HEK293 (cell line): ENCODE data around the gene HMGN4.

Experiments used
- CTCF ChIA-PET: fragments of 350-600 bp; formaldehyde crosslinking; extraction: SDS; loops from one replicate; lab custom pipeline; 2021; ENCODE audit warnings: antibody characterized with exemption; lab: Yijun Ruan, JAX
- POLR2A ChIA-PET: fragments of 300-600 bp; formaldehyde crosslinking; extraction: SDS; loops from one replicate; lab custom pipeline; 2020; ENCODE audit warnings: antibody characterized with exemption, inconsistent platforms; lab: Yijun Ruan, JAX
- H3K27ac ChIP-seq: fragments of 200-500 bp; sonication (Bioruptor generic); 2 replicates; pipeline ENCODE4 v1.5.1; 2014; ENCODE audit warnings: low read depth, low read length, control low read depth, inconsistent platforms; ENCODE audit errors: extremely low read depth
- H3K36me3 ChIP-seq, 2 experiments: fragments of 200-500 bp in 1 of 2; sonication (Bioruptor generic) in 1 of 2; 1 replicate in 1 of 2; 2 replicates in 1 of 2; pipeline ENCODE4 v1.5.1; 2014 to 2017; ENCODE audit warnings: inconsistent platforms in 2 of 2, low read length in 2 of 2; ENCODE audit not compliant: control insufficient read depth in 2 of 2, insufficient read depth in 1 of 2
- H3K4me1 ChIP-seq: fragments of 200-500 bp; sonication (Bioruptor generic); 2 replicates; pipeline ENCODE4 v1.5.1; 2014; ENCODE audit warnings: mild to moderate bottlenecking, low read length, inconsistent platforms; ENCODE audit not compliant: control insufficient read depth, insufficient read depth
- H3K4me3 ChIP-seq: 2 replicates; pipeline ENCODE4 v1.5.1; 2011; ENCODE audit warnings: low read depth, mild to moderate bottlenecking, control low read depth, low read length, moderate library complexity
- H3K9me3 ChIP-seq: fragments of 200-500 bp; sonication (Bioruptor generic); 2 replicates; pipeline ENCODE4 v1.5.1; 2014; ENCODE audit warnings: low read depth, low read length, inconsistent platforms; ENCODE audit not compliant: control insufficient read depth, insufficient read depth
- GFI1B ChIP-seq: fragments of 450-650 bp; formaldehyde crosslinking; IDR thresholded peaks from 2 replicates; pipeline ENCODE4 v1.5.1; 2016; ENCODE audit warnings: missing biosample characterization, missing genetic modification characterization
- IKZF3 ChIP-seq: fragments of 450-650 bp; IDR thresholded peaks from 2 replicates; pipeline ENCODE4 v1.5.0; 2018; ENCODE audit warnings: missing biosample characterization, mild to moderate bottlenecking, missing genetic modification characterization, moderate library complexity
- OVOL3 ChIP-seq: fragments of 450-650 bp; formaldehyde crosslinking; IDR thresholded peaks from 2 replicates; pipeline ENCODE4 v1.5.1; 2016; ENCODE audit warnings: missing biosample characterization, missing genetic modification characterization
- SP7 ChIP-seq: fragments of 450-650 bp; formaldehyde crosslinking; IDR thresholded peaks from 2 replicates; pipeline ENCODE4 v1.5.1; 2016; ENCODE audit warnings: missing biosample characterization, missing genetic modification characterization
- TRIM28 ChIP-seq: IDR thresholded peaks from 2 replicates; pipeline ENCODE4 v1.6.1; 2011; ENCODE audit warnings: low read length, control low read depth, borderline replicate concordance
- ZBTB20 ChIP-seq: fragments of 450-650 bp; formaldehyde crosslinking; IDR thresholded peaks from 2 replicates; pipeline ENCODE4 v1.5.1; 2016; ENCODE audit warnings: missing biosample characterization, missing genetic modification characterization
- ZBTB48 ChIP-seq: fragments of 450-650 bp; formaldehyde crosslinking; IDR thresholded peaks from 2 replicates; pipeline ENCODE4 v1.5.1; 2016; ENCODE audit warnings: missing biosample characterization, missing genetic modification characterization
- ZFHX2 ChIP-seq: fragments of 450-650 bp; formaldehyde crosslinking; conservative IDR thresholded peaks from 2 replicates; pipeline ENCODE4 v1.5.1; 2016; ENCODE audit warnings: missing biosample characterization, missing genetic modification characterization
- ZNF132 ChIP-seq: fragments of 450-650 bp; formaldehyde crosslinking; IDR thresholded peaks from 2 replicates; pipeline ENCODE4 v1.5.1; 2017; ENCODE audit warnings: missing biosample characterization, missing genetic modification characterization, borderline replicate concordance
- ZNF184 ChIP-seq: fragments of 450-650 bp; IDR thresholded peaks from 2 replicates; pipeline ENCODE4 v1.5.1; 2018; ENCODE audit warnings: missing biosample characterization, mild to moderate bottlenecking, missing genetic modification characterization
- ZNF274 ChIP-seq, 2 experiments: fragments of 200-500 bp in 1 of 2; fragments of 450-650 bp in 1 of 2; sonication (Bioruptor generic) in 1 of 2; formaldehyde crosslinking in 1 of 2; IDR thresholded peaks; 2 replicates each; pipeline versions ENCODE4 v1.5.1 to v1.6.1; 2014 to 2016; ENCODE audit warnings: borderline replicate concordance in 1 of 2, inconsistent platforms in 1 of 2, low read length in 1 of 2, missing biosample characterization in 1 of 2, missing genetic modification characterization in 1 of 2
- ZNF433 ChIP-seq: fragments of 450-650 bp; formaldehyde crosslinking; IDR thresholded peaks from 2 replicates; pipeline ENCODE4 v1.5.1; 2016; ENCODE audit warnings: missing biosample characterization, missing genetic modification characterization, low read depth
- ZNF529 ChIP-seq: fragments of 450-650 bp; formaldehyde crosslinking; IDR thresholded peaks from 2 replicates; pipeline ENCODE4 v1.5.1; 2017; ENCODE audit warnings: missing genetic modification characterization, missing biosample characterization; ENCODE audit not compliant: insufficient replicate concordance
- ZNF544 ChIP-seq: fragments of 450-650 bp; formaldehyde crosslinking; IDR thresholded peaks from 2 replicates; pipeline ENCODE4 v1.5.0; 2017; ENCODE audit warnings: missing biosample characterization, missing genetic modification characterization
- ZNF664 ChIP-seq: fragments of 450-650 bp; formaldehyde crosslinking; IDR thresholded peaks from 2 replicates; pipeline ENCODE4 v1.5.1; 2016; ENCODE audit warnings: missing biosample characterization, missing genetic modification characterization
- ZNF670 ChIP-seq: fragments of 450-650 bp; formaldehyde crosslinking; IDR thresholded peaks from 2 replicates; pipeline ENCODE4 v1.5.1; 2016; ENCODE audit warnings: missing biosample characterization, missing genetic modification characterization, low read depth
- ZSCAN23 ChIP-seq: fragments of 450-650 bp; formaldehyde crosslinking; IDR thresholded peaks from 2 replicates; pipeline ENCODE4 v1.5.1; 2016; ENCODE audit warnings: missing biosample characterization, missing genetic modification characterization
- TF ChIP-seq, protein P1 (sequence below): fragments of 450-650 bp; formaldehyde crosslinking; conservative IDR thresholded peaks from 2 replicates; pipeline ENCODE4 v1.5.1; 2016; ENCODE audit warnings: low read depth, missing biosample characterization, missing genetic modification characterization
- TF ChIP-seq, protein P2 (sequence below): fragments of 450-650 bp; formaldehyde crosslinking; IDR thresholded peaks from 2 replicates; pipeline ENCODE4 v1.5.1; 2016; ENCODE audit warnings: missing biosample characterization, missing genetic modification characterization, low read depth
- TF ChIP-seq, protein P3 (sequence below): fragments of 450-650 bp; IDR thresholded peaks from 2 replicates; pipeline ENCODE4 v1.5.1; 2018; ENCODE audit warnings: missing biosample characterization, missing genetic modification characterization
- TF ChIP-seq, protein P4 (sequence below): fragments of 450-650 bp; formaldehyde crosslinking; IDR thresholded peaks from 2 replicates; pipeline ENCODE4 v1.5.1; 2017; ENCODE audit warnings: missing biosample characterization, missing genetic modification characterization
- TF ChIP-seq, protein P5 (sequence below): fragments of 450-650 bp; formaldehyde crosslinking; IDR thresholded peaks from 2 replicates; pipeline ENCODE4 v1.5.1; 2016; ENCODE audit warnings: missing biosample characterization, missing genetic modification characterization
- TF ChIP-seq, protein P6 (sequence below): fragments of 450-650 bp; formaldehyde crosslinking; IDR thresholded peaks from 2 replicates; pipeline ENCODE4 v1.5.1; 2017; ENCODE audit warnings: missing biosample characterization, missing genetic modification characterization
- TF ChIP-seq, protein P7 (sequence below): IDR thresholded peaks from 2 replicates; pipeline ENCODE4 v1.6.1; 2011; ENCODE audit warnings: mild to moderate bottlenecking, low read depth, low read length, borderline replicate concordance

Gene HMGN4

DNA sequence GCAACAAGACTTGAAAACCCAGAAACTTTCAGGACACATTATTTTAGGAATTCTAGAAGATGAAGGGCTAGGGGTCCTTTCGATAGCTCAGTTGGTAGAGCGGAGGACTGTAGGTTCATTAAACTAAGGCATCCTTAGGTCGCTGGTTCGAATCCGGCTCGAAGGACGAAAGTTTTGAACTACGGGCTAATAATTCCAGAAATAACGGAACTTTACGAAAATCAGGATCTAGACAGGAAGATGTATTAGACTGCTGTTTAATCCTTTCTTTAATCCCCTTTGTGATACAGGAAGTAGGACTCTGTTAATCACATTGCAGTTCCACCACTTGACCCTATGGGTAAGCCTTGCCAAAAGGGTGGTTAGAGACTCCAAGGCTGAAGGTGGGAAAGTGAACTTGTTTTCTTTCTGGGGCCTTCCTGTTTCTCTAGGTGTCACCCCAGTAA, 37.4 kb downstream of the HMGN4 start:
- H3K9me3 ChIP-seq: no peaks in the 10 kb centered on the region
- H3K36me3 ChIP-seq: no peaks in the 10 kb centered on the region
- H3K27ac ChIP-seq: no peak overlapping the region
- H3K4me3 ChIP-seq: no peak overlapping the region
- no peaks in the 10 kb centered on the region for H3K4me1 ChIP-seq
- ChIA-PET POLR2A (interaction anchor here (1.1 kb wide), 1 partner anchor 19 kb away, joined by 3 read pairs; no protein-coding TSS in a partner anchor), CTCF (interaction anchor here (0.6 to 9.0 kb wide), 3 partner anchors 18 to 249 kb away, joined by 3 to 152 read pairs (median 3); partner anchors contain the start of gene ABT1)
- TF ChIP-seq ZNF670 (tag by site-specific recombination) (no peak), ZBTB48 (no peak), IKZF3 (peak; percentile 84), ZBTB20 (tag by site-specific recombination) (peak; percentile 78), SP7 (tag by site-specific recombination) (peak; percentile 75), OVOL3 (tag by site-specific recombination) (peak; percentile 73), ZNF544 (no peak), ZNF274 (IDR thresholded peaks at IDR 0.05; ENCODE audit: low read length) (no peak), ZNF274 (tag by site-specific recombination; IDR thresholded peaks at IDR 0.05; ENCODE audit: borderline replicate concordance) (no peak), ZNF664 (peak; percentile 38; the same call in 1 of the 2 replicates), ZFHX2 (tag by site-specific recombination) (no peak), GFI1B (0 out of 2 replicates have a peak, but pooled peaks have one; percentile 47), ZNF433 (tag by site-specific recombination) (no peak), ZNF184 (tag by site-specific recombination) (no peak), TRIM28 (no peak; the same call in 1 of the 2 replicates), ZNF529 (tag by site-specific recombination) (no peak), ZSCAN23 (tag by site-specific recombination) (peak; percentile 27; the same call in 1 of the 2 replicates), ZNF132 (tag by site-specific recombination) (no peak)
- TF ChIP-seq, protein P1, sequence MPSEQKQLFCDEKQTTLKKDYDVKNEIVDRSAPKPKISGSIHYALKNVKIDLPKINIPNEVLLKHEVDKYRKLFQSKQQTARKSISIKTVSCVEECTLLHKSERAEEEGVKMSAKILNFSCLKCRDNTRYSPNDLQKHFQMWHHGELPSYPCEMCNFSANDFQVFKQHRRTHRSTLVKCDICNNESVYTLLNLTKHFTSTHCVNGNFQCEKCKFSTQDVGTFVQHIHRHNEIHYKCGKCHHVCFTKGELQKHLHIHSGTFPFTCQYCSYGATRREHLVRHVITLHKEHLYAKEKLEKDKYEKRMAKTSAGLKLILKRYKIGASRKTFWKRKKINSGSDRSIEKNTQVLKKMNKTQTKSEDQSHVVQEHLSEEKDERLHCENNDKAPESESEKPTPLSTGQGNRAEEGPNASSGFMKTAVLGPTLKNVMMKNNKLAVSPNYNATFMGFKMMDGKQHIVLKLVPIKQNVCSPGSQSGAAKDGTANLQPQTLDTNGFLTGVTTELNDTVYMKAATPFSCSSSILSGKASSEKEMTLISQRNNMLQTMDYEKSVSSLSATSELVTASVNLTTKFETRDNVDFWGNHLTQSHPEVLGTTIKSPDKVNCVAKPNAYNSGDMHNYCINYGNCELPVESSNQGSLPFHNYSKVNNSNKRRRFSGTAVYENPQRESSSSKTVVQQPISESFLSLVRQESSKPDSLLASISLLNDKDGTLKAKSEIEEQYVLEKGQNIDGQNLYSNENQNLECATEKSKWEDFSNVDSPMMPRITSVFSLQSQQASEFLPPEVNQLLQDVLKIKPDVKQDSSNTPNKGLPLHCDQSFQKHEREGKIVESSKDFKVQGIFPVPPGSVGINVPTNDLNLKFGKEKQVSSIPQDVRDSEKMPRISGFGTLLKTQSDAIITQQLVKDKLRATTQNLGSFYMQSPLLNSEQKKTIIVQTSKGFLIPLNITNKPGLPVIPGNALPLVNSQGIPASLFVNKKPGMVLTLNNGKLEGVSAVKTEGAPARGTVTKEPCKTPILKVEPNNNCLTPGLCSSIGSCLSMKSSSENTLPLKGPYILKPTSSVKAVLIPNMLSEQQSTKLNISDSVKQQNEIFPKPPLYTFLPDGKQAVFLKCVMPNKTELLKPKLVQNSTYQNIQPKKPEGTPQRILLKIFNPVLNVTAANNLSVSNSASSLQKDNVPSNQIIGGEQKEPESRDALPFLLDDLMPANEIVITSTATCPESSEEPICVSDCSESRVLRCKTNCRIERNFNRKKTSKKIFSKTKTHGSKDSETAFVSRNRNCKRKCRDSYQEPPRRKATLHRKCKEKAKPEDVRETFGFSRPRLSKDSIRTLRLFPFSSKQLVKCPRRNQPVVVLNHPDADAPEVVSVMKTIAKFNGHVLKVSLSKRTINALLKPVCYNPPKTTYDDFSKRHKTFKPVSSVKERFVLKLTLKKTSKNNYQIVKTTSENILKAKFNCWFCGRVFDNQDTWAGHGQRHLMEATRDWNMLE (tag by site-specific recombination): no peak
- TF ChIP-seq, protein P2, sequence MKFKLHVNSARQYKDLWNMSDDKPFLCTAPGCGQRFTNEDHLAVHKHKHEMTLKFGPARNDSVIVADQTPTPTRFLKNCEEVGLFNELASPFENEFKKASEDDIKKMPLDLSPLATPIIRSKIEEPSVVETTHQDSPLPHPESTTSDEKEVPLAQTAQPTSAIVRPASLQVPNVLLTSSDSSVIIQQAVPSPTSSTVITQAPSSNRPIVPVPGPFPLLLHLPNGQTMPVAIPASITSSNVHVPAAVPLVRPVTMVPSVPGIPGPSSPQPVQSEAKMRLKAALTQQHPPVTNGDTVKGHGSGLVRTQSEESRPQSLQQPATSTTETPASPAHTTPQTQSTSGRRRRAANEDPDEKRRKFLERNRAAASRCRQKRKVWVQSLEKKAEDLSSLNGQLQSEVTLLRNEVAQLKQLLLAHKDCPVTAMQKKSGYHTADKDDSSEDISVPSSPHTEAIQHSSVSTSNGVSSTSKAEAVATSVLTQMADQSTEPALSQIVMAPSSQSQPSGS (tag by site-specific recombination): no peak
- TF ChIP-seq, protein P3, sequence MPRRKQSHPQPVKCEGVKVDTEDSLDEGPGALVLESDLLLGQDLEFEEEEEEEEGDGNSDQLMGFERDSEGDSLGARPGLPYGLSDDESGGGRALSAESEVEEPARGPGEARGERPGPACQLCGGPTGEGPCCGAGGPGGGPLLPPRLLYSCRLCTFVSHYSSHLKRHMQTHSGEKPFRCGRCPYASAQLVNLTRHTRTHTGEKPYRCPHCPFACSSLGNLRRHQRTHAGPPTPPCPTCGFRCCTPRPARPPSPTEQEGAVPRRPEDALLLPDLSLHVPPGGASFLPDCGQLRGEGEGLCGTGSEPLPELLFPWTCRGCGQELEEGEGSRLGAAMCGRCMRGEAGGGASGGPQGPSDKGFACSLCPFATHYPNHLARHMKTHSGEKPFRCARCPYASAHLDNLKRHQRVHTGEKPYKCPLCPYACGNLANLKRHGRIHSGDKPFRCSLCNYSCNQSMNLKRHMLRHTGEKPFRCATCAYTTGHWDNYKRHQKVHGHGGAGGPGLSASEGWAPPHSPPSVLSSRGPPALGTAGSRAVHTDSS (tag by site-specific recombination): 0 out of 2 replicates have a peak, but pooled peaks have one; percentile 35
- TF ChIP-seq, protein P4, sequence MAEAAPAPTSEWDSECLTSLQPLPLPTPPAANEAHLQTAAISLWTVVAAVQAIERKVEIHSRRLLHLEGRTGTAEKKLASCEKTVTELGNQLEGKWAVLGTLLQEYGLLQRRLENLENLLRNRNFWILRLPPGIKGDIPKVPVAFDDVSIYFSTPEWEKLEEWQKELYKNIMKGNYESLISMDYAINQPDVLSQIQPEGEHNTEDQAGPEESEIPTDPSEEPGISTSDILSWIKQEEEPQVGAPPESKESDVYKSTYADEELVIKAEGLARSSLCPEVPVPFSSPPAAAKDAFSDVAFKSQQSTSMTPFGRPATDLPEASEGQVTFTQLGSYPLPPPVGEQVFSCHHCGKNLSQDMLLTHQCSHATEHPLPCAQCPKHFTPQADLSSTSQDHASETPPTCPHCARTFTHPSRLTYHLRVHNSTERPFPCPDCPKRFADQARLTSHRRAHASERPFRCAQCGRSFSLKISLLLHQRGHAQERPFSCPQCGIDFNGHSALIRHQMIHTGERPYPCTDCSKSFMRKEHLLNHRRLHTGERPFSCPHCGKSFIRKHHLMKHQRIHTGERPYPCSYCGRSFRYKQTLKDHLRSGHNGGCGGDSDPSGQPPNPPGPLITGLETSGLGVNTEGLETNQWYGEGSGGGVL: no peak
- TF ChIP-seq, protein P5, sequence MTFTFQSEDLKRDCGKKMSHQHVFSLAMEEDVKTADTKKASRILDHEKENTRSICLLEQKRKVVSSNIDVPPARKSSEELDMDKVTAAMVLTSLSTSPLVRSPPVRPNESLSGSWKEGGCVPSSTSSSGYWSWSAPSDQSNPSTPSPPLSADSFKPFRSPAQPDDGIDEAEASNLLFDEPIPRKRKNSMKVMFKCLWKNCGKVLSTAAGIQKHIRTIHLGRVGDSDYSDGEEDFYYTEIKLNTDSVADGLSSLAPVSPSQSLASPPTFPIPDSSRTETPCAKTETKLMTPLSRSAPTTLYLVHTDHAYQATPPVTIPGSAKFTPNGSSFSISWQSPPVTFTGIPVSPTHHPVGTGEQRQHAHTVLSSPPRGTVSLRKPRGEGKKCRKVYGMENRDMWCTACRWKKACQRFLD (tag by site-specific recombination): no peak
- TF ChIP-seq, protein P6, sequence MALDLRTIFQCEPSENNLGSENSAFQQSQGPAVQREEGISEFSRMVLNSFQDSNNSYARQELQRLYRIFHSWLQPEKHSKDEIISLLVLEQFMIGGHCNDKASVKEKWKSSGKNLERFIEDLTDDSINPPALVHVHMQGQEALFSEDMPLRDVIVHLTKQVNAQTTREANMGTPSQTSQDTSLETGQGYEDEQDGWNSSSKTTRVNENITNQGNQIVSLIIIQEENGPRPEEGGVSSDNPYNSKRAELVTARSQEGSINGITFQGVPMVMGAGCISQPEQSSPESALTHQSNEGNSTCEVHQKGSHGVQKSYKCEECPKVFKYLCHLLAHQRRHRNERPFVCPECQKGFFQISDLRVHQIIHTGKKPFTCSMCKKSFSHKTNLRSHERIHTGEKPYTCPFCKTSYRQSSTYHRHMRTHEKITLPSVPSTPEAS (tag by site-specific recombination): no peak
- TF ChIP-seq, protein P7, sequence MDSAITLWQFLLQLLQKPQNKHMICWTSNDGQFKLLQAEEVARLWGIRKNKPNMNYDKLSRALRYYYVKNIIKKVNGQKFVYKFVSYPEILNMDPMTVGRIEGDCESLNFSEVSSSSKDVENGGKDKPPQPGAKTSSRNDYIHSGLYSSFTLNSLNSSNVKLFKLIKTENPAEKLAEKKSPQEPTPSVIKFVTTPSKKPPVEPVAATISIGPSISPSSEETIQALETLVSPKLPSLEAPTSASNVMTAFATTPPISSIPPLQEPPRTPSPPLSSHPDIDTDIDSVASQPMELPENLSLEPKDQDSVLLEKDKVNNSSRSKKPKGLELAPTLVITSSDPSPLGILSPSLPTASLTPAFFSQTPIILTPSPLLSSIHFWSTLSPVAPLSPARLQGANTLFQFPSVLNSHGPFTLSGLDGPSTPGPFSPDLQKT: no peak
